Naive thymus-derived CD4-positive, alpha-beta T cell (primary cell): Measurements from ENCODE around the gene RBM34. TPM values are rescaled to one million over a fixed set of nuclear protein-coding genes. Genes with fewer than 3 reads are reported as not detected.
A peak's percentile ranks its signal among the peaks of the same experiment; 100 is the strongest.
"Not testable (repeated sequence)": the region's sequence is repeated elsewhere in the genome, so short reads cannot be mapped to it uniquely, and the experiment has no call there.

ENCODE experiments used
- ATAC-seq: fragments of 150-1000 bp; cut with Tn5 transposase; 2 replicates; pipeline ENCODE4 v1.10.0; 2021; ENCODE audit warnings: mild to moderate bottlenecking, moderate library complexity
- CTCF ChIA-PET: fragments of 350-600 bp; sonication (Branson Sonifier 250); formaldehyde crosslinking; loops from one replicate; lab custom pipeline; 2021; ENCODE audit warnings: antibody characterized with exemption; lab: Charles Lee
- POLR2A ChIA-PET: fragments of 350-600 bp; sonication (Branson Sonifier 250); formaldehyde crosslinking; loops from one replicate; lab custom pipeline; 2021; ENCODE audit warnings: antibody characterized with exemption, inconsistent platforms; lab: Charles Lee
- DNase-seq, 9 donors: peaks; one replicate each; pipeline versions ENCODE4 v3.0.0 to v3.0.0-alpha.2; 2020 to 2022; ENCODE audit warnings: mixed read lengths in 1 of 9
- H3K27ac ChIP-seq: one replicate; pipeline ENCODE4 v1.7.0; 2013; ENCODE audit warnings: mild to moderate bottlenecking, low read depth, low read length, moderate library complexity
- H3K27me3 ChIP-seq, 2 donors: one replicate each; pipeline ENCODE4 v1.7.0; 2013; ENCODE audit warnings: low read length in 2 of 2, mild to moderate bottlenecking in 2 of 2, moderate library complexity in 2 of 2; ENCODE audit not compliant: control insufficient read depth in 2 of 2, insufficient read depth in 2 of 2
- H3K36me3 ChIP-seq, 3 experiments: 1 replicate in 2 of 3; 2 replicates in 1 of 3; pipeline ENCODE4 v1.7.0; 2013; ENCODE audit warnings: low read length in 3 of 3, mild to moderate bottlenecking in 3 of 3, moderate library complexity in 1 of 3; ENCODE audit not compliant: insufficient read depth in 3 of 3, control insufficient read depth in 2 of 3
- H3K4me1 ChIP-seq, 2 donors: one replicate each; pipeline ENCODE4 v1.7.0; 2013; ENCODE audit warnings: low read length in 2 of 2, mild to moderate bottlenecking in 2 of 2, moderate library complexity in 1 of 2; ENCODE audit not compliant: control insufficient read depth in 2 of 2, insufficient read depth in 2 of 2
- H3K4me3 ChIP-seq: 2 replicates; pipeline ENCODE4 v1.7.0; 2013; ENCODE audit warnings: mild to moderate bottlenecking, low read length
- H3K9me3 ChIP-seq, 3 experiments: 1 replicate in 2 of 3; 2 replicates in 1 of 3; pipeline ENCODE4 v1.7.0; 2013; ENCODE audit warnings: low read length in 3 of 3; ENCODE audit not compliant: control insufficient read depth in 2 of 3
- H3K27ac Mint-ChIP-seq, 9 donors: one replicate each; pipeline ENCODE4 v1.8.0; 2020 to 2022; ENCODE audit warnings: mixed read lengths in 9 of 9, mild to moderate bottlenecking in 8 of 9, moderate library complexity in 5 of 9, inconsistent platforms in 2 of 9
- H3K27me3 Mint-ChIP-seq, 5 donors: one replicate each; pipeline ENCODE4 v1.8.0; 2021 to 2022; ENCODE audit warnings: mixed read lengths in 5 of 5, mild to moderate bottlenecking in 1 of 5
- H3K36me3 Mint-ChIP-seq, 5 donors: one replicate each; pipeline ENCODE4 v1.8.0; 2020 to 2022; ENCODE audit warnings: mixed read lengths in 5 of 5, mild to moderate bottlenecking in 3 of 5, inconsistent platforms in 1 of 5
- H3K4me1 Mint-ChIP-seq, 7 donors: one replicate each; pipeline ENCODE4 v1.8.0; 2020 to 2022; ENCODE audit warnings: mixed read lengths in 7 of 7, mild to moderate bottlenecking in 3 of 7, inconsistent platforms in 1 of 7
- H3K4me3 Mint-ChIP-seq, 10 donors: one replicate each; pipeline ENCODE4 v1.8.0; 2020 to 2022; ENCODE audit warnings: mild to moderate bottlenecking in 10 of 10, mixed read lengths in 10 of 10, moderate library complexity in 6 of 10, inconsistent platforms in 2 of 10
- H3K9me3 Mint-ChIP-seq, 11 donors: one replicate each; pipeline ENCODE4 v1.8.0; 2020 to 2022; ENCODE audit warnings: mixed read lengths in 11 of 11, mild to moderate bottlenecking in 4 of 11, inconsistent platforms in 1 of 11, moderate library complexity in 1 of 11
- intact Hi-C, 2 donors: fragments of 100-400 bp; cut with micrococcal nuclease; formaldehyde crosslinking; loops; one replicate each; pipeline ENCODE4 v1.15.1; 2023
- polyA plus RNA-seq, 2 donors: library from polyadenylated mRNA; unstranded; fragments of 300-500 nt; fragmentation: Illumina TruSeq; gene quantifications; one replicate each; pipeline ENCODE4 v1.2.3, GENCODE V29; 2021
- total RNA-seq, 6 experiments: library from RNA in 5 of 6; stranded (reverse) in 5 of 6; gene quantifications; 1 replicate in 5 of 6; 2 replicates in 1 of 6; pipeline ENCODE4 v1.2.3 and lab custom pipeline; 2021 to 2026

RBM34 gene
- total and polyA plus RNA-seq, 7 experiments from 2014 or later = 65.0 to 171 (median 129) TPM

DNA sequence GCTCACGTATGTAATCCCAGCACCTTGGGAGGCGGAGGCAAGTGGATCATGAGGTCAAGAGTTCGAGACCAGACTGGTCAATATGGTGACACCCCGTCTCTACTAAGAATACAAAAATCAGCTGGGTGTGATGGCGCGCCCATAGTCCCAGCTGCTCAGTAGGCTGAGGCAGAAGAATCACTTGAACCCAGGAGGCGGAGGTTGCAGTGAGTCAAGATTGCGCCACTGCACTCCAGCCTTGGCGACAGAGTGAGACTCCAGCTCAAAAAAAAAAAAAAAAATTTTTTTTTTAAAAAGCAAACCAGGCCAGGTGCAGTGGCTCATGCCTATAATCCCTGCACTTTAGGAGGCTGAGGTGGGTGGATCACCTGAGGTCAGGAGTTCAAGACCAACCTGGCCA is 1.8 kb downstream of the RBM34 start:
- peaks cover 31 to 35% of the 10 kb centered on the region in 2 donors for H3K4me1 ChIP-seq
- H3K27me3 Mint-ChIP-seq, H3K27ac ChIP-seq, H3K9me3 ChIP-seq, H3K4me3 ChIP-seq, DNase-seq, H3K27me3 ChIP-seq, H3K9me3 Mint-ChIP-seq, intact Hi-C loops, ATAC-seq: not testable (repeated sequence)
- Mint-ChIP-seq H3K36me3 (peaks cover 0 to 20% (median 12%) of the 10 kb centered on the region in 5 donors), H3K4me1 (peaks cover 8 to 39% (median 25%) of the 10 kb centered on the region in 7 donors), H3K4me3 (peak overlapping the region in 7 of 10 donors; percentile 57 to 98 (median 96)), H3K27ac (peak overlapping the region in 2 of 9 donors; percentile 6 to 98)
- peaks cover 8 to 45% (median 18%) of the 10 kb centered on the region in 3 experiments for H3K36me3 ChIP-seq
- POLR2A ChIA-PET = interaction anchor here (0.6 to 5.5 kb wide), 4 partner anchors 13 to 781 kb away, joined by 3 to 54 read pairs (median 16); partner anchors contain the start of gene TOMM20
- CTCF ChIA-PET = interaction anchor here (0.7 kb wide), 1 partner anchor 157 kb away, joined by 3 read pairs; no protein-coding TSS in a partner anchor

DNA sequence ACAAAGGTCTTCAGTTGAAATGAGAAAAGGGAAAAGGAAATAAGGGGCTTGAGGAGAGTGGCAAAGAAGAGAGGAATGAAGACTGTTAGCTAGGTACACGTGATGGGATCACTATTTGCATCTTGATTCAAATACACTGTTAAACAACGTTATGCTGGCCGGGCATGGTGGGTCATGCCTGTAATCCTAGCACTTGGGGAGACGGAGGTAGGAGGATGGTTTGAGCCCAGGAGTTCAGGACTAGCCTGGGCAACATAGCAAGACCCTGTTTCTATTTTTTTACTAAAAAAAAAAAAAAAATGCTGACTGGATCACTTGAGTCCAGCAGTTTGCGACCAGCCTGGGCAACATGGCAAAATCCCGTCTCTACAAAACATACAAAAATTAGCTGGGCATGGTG is 2.4 kb downstream of the RBM34 start:
- Mint-ChIP-seq H3K36me3 (peaks cover 0 to 20% (median 16%) of the 10 kb centered on the region in 5 donors), H3K27me3 (no peaks in the 10 kb centered on the region), H3K4me1 (peaks cover 9 to 41% (median 31%) of the 10 kb centered on the region in 7 donors), H3K4me3 (peak overlapping the region in 3 of 10 donors; percentile 36 to 64 (median 58)), H3K27ac (no peak overlapping the region), H3K9me3 (peaks cover 0 to 6% (median 0%) of the 10 kb centered on the region in 11 donors)
- Histone ChIP-seq H3K27me3 (no peaks in the 10 kb centered on the region), H3K4me3 (no peak overlapping the region), H3K9me3 (no peaks in the 10 kb centered on the region), H3K36me3 (peaks cover 11 to 51% (median 18%) of the 10 kb centered on the region in 3 experiments), H3K4me1 (peaks cover 31 to 35% of the 10 kb centered on the region in 2 donors), H3K27ac (no peak overlapping the region)
- CTCF ChIA-PET = interaction anchor here (0.6 kb wide), 1 partner anchor 690 kb away, joined by 3 read pairs; no protein-coding TSS in a partner anchor
- DNase-seq = no peak
- no peak for ATAC-seq
- intact Hi-C loops = no loop called here
- POLR2A ChIA-PET = interaction anchor here (0.6 to 5.5 kb wide), 4 partner anchors 12 to 781 kb away, joined by 3 to 23 read pairs (median 6); no protein-coding TSS in a partner anchor

DNA sequence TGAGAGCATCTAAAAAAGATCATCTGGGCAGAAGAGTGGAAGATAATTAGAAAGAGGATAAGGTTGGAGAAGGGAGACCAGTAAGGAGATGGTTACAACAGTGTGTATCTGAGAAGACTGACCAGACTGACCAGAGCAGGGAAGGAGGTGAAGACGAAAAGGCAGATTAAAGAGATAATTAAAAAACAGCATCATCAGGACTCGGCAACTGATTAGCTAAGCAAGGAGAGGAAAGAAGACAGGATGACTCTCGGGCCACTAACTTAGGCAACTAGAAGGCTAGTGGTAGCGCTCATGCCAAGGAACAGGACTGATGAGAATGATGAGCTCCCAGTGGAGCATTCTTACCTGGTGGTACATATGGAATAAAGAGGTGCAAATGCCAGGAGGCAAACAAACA is 3.9 kb downstream of the RBM34 start:
- H3K4me1 ChIP-seq = peaks cover 31 to 32% of the 10 kb centered on the region in 2 donors
- H3K4me3 Mint-ChIP-seq = no peak overlapping the region

DNA sequence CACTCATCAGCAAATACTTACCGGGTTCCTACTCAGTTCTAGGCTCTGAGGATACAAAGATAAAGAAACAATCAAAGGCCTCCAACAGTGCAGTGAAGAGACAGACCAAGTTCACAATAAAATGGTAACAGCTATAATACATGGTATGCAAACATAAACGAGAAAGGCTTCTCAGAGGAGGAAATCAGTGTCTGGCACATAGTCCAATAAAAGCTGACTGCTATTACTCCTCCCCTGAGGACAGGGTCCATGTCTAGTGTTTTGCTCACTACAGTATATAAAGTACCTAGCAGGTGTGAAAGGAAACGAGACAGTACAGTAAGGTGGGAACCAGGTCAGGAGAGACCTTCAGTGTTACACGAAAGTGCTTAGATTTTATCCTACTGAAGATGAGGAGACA is 4.3 kb downstream of the RBM34 start:
- Histone ChIP-seq H3K9me3 (no peaks in the 10 kb centered on the region), H3K27me3 (no peaks in the 10 kb centered on the region), H3K36me3 (peaks cover 18 to 65% (median 19%) of the 10 kb centered on the region in 3 experiments), H3K27ac (no peak overlapping the region), H3K4me1 (peaks cover 28% of the 10 kb centered on the region in 2 donors), H3K4me3 (no peak overlapping the region)
- Mint-ChIP-seq H3K4me3 (no peak overlapping the region), H3K4me1 (peaks cover 13 to 51% (median 32%) of the 10 kb centered on the region in 7 donors), H3K27ac (no peak overlapping the region), H3K27me3 (no peaks in the 10 kb centered on the region), H3K36me3 (peaks cover 0 to 26% (median 19%) of the 10 kb centered on the region in 5 donors), H3K9me3 (peaks cover 0 to 5% (median 0%) of the 10 kb centered on the region in 11 donors)
- intact Hi-C loops = no loop called here
- ChIA-PET POLR2A (interaction anchor here (1.2 to 5.5 kb wide), 3 partner anchors 10 to 51 kb away, joined by 3 to 23 read pairs (median 5); no protein-coding TSS in a partner anchor), CTCF (interaction anchor here (1.5 to 1.9 kb wide), 2 partner anchors 18 to 260 kb away, joined by 4 to 5 read pairs; no protein-coding TSS in a partner anchor)
- DNase-seq = no peak
- ATAC-seq = no peak

More for the DNA sequence above, 3.9 kb downstream of the RBM34 start:
- CTCF ChIA-PET = interaction anchor here (1.5 to 1.9 kb wide), 2 partner anchors 18 to 260 kb away, joined by 4 to 5 read pairs; no protein-coding TSS in a partner anchor
- peaks cover 18 to 63% (median 19%) of the 10 kb centered on the region in 3 experiments for H3K36me3 ChIP-seq
- no peak for ATAC-seq
- Mint-ChIP-seq H3K27me3 (no peaks in the 10 kb centered on the region), H3K9me3 (peaks cover 0 to 5% (median 0%) of the 10 kb centered on the region in 11 donors), H3K36me3 (peaks cover 0 to 26% (median 19%) of the 10 kb centered on the region in 5 donors), H3K27ac (no peak overlapping the region), H3K4me1 (peaks cover 13 to 54% (median 35%) of the 10 kb centered on the region in 7 donors)
- intact Hi-C loops = no loop called here
- H3K9me3 ChIP-seq = no peaks in the 10 kb centered on the region
- no peak overlapping the region for H3K4me3 ChIP-seq
- no peak overlapping the region for H3K27ac ChIP-seq
- no peak for DNase-seq
- POLR2A ChIA-PET = interaction anchor here (1.2 to 5.5 kb wide), 3 partner anchors 11 to 50 kb away, joined by 3 to 23 read pairs (median 5); no protein-coding TSS in a partner anchor
- no peaks in the 10 kb centered on the region for H3K27me3 ChIP-seq

DNA sequence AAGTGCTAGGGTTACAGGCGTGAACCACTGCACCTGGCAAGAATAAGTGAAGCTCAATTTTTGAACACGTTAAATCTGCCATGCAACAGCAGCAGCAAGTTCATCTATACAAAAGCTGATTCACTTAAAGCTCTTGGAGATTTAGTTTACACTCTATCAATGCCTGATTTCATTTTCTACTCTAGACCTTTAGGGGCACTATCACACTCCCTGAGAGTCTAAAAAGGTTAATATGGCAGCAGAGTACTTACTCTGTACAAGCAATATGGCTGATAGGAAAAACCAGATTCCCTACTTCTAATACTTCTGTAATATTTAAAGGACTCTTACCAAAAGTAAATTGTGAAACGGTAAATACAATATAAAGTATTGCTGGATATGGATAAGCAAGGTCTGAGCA is 4.8 kb downstream of the RBM34 start:
- Mint-ChIP-seq H3K36me3 (peaks cover 2 to 29% (median 20%) of the 10 kb centered on the region in 5 donors), H3K27me3 (no peaks in the 10 kb centered on the region), H3K9me3 (peaks cover 0 to 4% (median 0%) of the 10 kb centered on the region in 11 donors), H3K4me1 (peaks cover 11 to 51% (median 31%) of the 10 kb centered on the region in 7 donors), H3K27ac (no peak overlapping the region), H3K4me3 (peak overlapping the region in 1 of 10 donors; percentile 14)
- H3K27me3 ChIP-seq = no peaks in the 10 kb centered on the region
- H3K4me1 ChIP-seq = peaks cover 25 to 27% of the 10 kb centered on the region in 2 donors
- no peaks in the 10 kb centered on the region for H3K9me3 ChIP-seq
- DNase-seq (no peak), ATAC-seq (no peak)
- ChIA-PET POLR2A (interaction anchor here (0.6 to 5.5 kb wide), 3 partner anchors 10 to 553 kb away, joined by 5 to 23 read pairs (median 7); no protein-coding TSS in a partner anchor), CTCF (interaction anchor here (0.6 to 1.9 kb wide), 5 partner anchors 17 to 636 kb away, joined by 3 to 5 read pairs (median 4); no protein-coding TSS in a partner anchor)
- no peak overlapping the region for H3K27ac ChIP-seq
- intact Hi-C loops = no loop called here
- H3K36me3 ChIP-seq = peaks cover 20 to 70% (median 22%) of the 10 kb centered on the region in 3 experiments
- no peak overlapping the region for H3K4me3 ChIP-seq

DNA sequence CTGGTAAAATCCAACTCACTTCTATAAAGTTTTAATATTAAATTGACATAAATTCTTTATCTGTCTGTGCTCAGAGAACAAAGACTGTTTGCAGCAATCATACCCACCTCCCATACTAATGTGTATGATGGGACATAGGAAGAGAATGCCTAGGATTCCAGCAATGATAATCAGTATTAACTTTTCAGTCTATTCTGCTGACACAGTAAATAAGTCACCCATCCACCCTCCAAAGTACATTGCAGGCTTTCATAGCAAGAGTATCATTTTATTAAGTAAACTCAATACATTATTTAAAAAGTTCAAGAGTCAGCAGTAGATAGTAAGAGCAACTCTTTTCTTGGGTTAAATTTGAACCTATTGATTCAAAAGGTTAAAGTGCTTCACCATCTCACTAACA is 8.8 kb downstream of the RBM34 start:
- Mint-ChIP-seq H3K4me1 (peaks cover 16 to 48% (median 30%) of the 10 kb centered on the region in 7 donors), H3K27me3 (no peaks in the 10 kb centered on the region), H3K36me3 (peaks cover 7 to 50% (median 25%) of the 10 kb centered on the region in 5 donors), H3K9me3 (peaks cover 0 to 1% (median 0%) of the 10 kb centered on the region in 11 donors), H3K4me3 (no peak overlapping the region), H3K27ac (peak overlapping the region in 1 of 9 donors; percentile 2)
- peaks cover 20 to 85% (median 23%) of the 10 kb centered on the region in 3 experiments for H3K36me3 ChIP-seq
- POLR2A ChIA-PET = interaction anchor here (0.6 to 1.1 kb wide), 5 partner anchors 10 to 91 kb away, joined by 3 to 8 read pairs (median 4); no protein-coding TSS in a partner anchor
- no peak for ATAC-seq
- H3K27me3 ChIP-seq = no peaks in the 10 kb centered on the region
- no peak for DNase-seq
- no peak overlapping the region for H3K27ac ChIP-seq
- H3K9me3 ChIP-seq = no peaks in the 10 kb centered on the region
- CTCF ChIA-PET = interaction anchor here (0.6 to 0.7 kb wide), 2 partner anchors 46 to 580 kb away, joined by 3 to 4 read pairs; no protein-coding TSS in a partner anchor
- H3K4me1 ChIP-seq = peaks cover 8 to 13% of the 10 kb centered on the region in 2 donors
- no peak overlapping the region for H3K4me3 ChIP-seq
- intact Hi-C loops = no loop called here
